Upper lobe of left lung (tissue), 4 donors: ENCODE measurements around the gene USP51.
"Not testable (repeated sequence)": the region's sequence is repeated elsewhere in the genome, so short reads cannot be mapped to it uniquely, and the experiment has no call there.

ENCODE experiments used
- POLR2A ChIP-seq, 4 donors: fragments of 450-650 bp; IDR thresholded peaks; one replicate each; pipeline ENCODE4 v1.5.1; 2016 to 2017; ENCODE audit warnings: antibody characterized with exemption in 4 of 4, mild to moderate bottlenecking in 2 of 4
- POLR2AphosphoS5 ChIP-seq, 2 donors: sonication (generic); formaldehyde crosslinking; IDR thresholded peaks; one replicate each; pipeline ENCODE4 v1.5.1; 2017; ENCODE audit warnings: antibody characterized with exemption in 2 of 2
- TF ChIP-seq, protein P1 (sequence below), 6 experiments: fragments of 450-650 bp in 4 of 6; fragments of 200-600 bp in 2 of 6; sonication (generic) in 2 of 6; IDR thresholded peaks; one replicate each; pipeline ENCODE4 v1.5.1; 2016 to 2019; ENCODE audit warnings: antibody characterized with exemption in 6 of 6

DNA sequence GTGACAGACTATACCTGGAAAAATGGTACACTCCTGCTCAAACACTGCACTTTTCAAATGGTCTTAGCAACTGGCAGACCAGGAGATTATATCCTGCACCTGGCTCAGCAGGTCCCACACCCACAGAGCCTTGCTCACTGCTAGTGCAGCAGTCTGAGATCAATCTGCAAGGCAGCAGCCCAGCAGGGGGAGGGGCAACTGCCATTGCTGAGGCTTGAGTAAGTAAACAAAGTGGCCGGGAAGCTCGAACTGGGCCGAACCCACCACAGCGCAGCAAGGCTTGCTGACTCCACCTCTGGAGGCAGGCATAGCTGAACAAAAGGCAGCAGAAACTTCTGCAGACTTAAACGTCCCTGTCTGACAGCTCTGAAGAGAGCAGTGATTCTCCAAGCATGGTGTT lies 46.2 kb downstream of the USP51 start:
- TF ChIP-seq, protein P1, sequence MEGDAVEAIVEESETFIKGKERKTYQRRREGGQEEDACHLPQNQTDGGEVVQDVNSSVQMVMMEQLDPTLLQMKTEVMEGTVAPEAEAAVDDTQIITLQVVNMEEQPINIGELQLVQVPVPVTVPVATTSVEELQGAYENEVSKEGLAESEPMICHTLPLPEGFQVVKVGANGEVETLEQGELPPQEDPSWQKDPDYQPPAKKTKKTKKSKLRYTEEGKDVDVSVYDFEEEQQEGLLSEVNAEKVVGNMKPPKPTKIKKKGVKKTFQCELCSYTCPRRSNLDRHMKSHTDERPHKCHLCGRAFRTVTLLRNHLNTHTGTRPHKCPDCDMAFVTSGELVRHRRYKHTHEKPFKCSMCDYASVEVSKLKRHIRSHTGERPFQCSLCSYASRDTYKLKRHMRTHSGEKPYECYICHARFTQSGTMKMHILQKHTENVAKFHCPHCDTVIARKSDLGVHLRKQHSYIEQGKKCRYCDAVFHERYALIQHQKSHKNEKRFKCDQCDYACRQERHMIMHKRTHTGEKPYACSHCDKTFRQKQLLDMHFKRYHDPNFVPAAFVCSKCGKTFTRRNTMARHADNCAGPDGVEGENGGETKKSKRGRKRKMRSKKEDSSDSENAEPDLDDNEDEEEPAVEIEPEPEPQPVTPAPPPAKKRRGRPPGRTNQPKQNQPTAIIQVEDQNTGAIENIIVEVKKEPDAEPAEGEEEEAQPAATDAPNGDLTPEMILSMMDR (IDR thresholded peaks at IDR 0.05): not testable (repeated sequence)
- not testable (repeated sequence) for TF ChIP-seq POLR2AphosphoS5, POLR2A (IDR thresholded peaks at IDR 0.05)
